Endometrium (tissue), 2 donors: Measurements from ENCODE around the gene FNDC5.

Source experiments
- FAIRE-seq: peaks from 2 replicates; lab custom pipeline; 2012; peaks lifted over from hg19 to GRCh38; lab: Jason Lieb, UNC
- donor health status: control.
- donor health status: control.

FNDC5 gene

DNA sequence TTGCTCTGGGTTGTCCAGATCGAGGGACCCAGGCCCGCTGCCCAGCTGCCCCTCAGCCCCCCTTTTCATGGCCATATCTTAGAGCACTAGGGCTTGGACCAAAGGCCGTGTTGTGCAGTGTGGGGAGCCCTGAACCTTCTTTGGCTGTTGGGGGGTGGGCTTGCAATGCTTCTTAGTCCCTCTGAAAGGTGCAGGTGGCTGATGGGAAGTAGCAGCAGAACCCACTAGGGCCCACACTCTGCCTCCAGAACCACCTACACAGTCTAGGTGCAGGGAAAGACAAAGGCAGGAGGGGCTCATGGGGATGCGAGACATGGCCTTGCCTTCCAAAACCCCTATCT is 13.3 kb upstream of the FNDC5 start:
- FAIRE-seq: no peak

DNA sequence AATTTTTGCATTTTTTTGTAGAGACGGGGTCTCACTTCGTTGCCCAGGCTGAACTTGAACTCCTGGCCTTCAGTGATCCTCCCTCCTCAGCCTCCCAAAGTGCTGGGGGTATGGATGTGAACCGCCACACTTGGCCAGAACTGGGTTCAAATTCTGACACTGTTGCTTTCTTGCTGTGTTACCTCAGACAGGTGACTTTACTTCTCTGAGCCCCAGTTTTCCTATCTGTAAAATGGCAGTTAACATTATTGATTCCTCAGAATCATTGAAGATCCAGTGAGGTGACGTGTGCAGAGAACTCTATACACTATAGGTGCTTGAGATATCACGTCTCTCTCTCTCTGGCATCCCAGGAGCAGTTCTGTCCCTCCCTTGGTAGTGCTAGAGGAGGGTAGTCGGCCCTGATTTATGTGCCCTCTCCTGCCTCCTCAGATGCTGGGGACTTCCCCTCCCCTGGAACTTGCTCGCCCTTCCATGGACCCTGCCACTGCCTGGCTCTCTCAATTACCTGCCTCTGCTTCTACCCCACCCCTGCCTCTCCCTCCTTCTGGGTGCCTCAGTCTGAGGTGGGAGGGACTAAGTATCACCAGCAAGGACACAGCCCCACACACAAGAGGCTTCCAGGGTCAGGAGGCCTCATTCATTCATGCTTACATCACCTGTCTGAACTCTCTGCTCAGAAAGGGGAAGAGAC is 12.8 kb upstream of the FNDC5 start:
- FAIRE-seq: no peak

DNA sequence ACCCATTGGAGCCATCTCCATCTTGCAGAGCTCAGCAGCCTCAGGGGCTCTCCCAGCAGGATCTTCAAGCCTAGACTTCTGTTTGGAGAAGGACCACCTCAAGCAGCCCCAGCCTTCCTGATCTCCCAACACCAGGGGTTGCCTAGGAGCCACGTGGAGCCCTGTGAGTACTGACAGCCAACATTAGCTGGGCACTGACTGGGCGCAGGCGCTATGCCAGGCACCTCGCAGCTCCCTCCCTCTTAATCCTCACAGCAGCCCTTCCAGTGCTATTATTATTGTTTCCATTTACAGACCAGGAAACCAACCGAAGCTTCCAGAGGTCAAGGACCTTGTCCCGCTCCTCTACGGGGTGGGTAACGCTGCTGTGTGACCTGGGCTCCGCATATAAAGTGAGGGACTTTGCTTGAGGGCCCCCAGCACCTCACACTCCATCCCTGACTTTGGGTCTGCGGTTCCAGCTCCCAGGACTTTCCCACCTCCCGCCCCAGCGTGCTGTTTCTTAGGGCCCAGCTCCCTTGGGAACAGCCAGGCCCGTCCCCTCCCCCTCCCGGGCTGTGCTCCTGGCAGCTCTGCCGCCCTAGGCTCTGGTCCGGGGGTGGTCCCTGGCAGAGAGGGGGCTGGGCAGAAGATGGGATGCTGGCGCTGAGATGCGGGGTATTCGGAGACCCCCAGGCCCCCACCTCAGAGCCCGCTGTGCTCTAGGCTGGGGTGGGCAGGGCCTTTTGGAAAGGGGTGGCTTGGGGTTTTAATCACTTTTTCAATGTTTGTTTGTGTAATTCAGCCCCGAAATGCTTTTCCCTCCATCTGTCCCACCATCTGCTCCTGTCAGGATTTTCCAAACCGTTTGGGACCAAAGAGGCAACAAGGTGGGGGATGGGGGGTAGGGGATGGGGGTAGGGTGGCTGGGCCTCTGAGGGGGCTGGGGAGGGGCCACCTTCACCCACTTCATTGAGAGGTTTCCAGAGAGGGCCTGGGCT is 11.4 kb upstream of the FNDC5 start:
- FAIRE-seq: no peak

DNA sequence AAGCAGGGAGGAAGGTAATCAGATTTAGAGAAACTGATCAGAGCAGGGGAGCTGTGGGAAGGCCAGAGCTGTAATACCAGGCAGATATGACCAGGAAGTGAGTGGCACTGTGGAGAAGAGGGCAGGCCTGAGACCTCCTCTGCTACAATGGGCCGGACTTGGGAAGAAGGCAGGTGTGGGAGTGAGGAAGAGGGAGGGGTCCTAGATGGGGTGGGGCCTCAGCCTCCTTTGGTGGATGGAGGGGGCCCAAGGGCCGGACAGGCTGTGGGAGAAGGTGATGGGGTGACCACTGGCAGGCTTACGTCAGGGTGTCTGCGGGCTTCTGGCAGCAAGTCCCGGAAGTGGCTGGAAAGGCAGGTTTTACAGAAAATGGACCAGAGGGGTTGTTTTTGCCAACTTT is 10.6 kb upstream of the FNDC5 start:
- no peak for FAIRE-seq

DNA sequence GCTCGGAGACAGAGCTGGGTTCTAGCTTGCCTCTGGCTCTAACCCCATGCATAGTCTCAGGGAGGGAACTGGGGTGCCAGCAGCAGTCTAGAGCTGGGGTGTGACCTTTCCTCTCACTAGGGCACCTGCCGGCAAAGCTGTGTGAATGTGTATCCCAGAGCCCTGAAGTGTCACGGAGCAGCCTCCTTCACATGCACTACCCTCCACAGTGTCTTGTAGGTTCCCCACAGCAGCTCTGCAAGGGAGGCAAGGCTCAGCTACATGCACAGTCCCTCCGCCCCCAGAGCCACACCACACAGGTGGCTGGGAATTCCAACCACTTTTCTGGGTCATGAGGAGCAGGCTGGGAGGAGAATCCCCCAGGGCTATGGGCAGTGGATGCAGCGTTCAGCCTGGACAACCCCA is 7.9 kb upstream of the FNDC5 start:
- no peak for FAIRE-seq

DNA sequence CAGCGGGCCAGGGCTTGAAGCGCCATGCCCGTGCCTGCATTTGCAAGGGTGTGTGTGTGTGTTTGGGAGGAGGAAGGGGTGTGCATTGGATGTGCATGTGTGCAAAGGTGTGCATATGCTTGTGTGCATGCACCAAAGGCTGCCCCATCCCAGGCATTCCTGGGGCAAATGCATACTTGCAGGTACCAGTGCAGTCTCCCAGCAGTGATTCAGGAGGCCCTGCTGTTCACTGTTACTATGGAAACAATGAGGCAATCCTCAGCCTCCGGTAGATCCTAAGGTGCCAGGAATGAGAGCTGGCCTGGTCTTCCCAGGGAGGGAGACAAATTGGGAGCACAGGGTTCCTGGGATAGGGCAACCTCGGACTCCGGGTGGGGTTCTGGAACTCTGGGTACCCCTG is 7.5 kb upstream of the FNDC5 start:
- FAIRE-seq: no peak

DNA sequence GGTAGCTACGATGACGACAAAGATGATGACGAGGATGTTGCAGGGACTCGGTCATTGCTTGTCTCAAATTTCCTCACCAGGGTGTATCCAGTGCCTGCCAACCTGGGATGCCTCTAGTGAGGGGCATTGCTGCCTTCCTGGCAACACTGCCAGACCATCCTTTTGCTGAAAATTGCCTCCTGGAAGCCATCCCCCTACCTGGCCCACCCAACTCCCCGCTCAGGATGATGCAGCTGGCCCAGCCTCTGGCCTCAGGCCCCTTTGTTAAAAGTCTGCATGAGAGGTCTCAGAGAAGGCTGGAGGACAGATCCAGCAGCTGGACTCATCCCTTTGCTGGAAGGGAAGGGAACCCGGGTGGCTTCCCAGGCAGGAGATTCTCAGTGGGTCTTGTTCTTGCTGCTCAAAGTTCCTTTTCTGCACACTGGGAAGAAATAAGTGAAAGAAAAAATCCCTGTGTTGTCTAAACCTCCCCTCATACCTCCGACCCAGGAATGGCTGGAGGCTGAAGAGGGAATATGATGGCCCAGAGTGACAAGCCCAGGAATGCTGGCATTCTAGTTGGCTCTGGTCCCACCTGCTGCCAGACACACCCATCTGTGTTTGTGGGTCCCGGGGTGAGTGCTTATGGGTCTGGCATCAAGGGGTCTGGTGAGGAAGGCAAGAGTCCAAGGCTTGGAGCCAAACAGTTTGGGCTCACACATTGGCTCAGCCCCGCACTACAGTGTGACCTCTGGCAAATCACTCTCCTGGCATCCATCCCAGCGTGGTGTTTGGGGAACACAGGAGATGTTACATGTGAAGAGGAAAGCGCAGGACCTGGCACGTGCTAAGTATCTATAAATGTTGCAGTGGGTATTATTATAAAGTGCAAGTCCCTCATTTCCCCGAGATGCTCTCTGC is 6.7 kb upstream of the FNDC5 start:
- no peak for FAIRE-seq

DNA sequence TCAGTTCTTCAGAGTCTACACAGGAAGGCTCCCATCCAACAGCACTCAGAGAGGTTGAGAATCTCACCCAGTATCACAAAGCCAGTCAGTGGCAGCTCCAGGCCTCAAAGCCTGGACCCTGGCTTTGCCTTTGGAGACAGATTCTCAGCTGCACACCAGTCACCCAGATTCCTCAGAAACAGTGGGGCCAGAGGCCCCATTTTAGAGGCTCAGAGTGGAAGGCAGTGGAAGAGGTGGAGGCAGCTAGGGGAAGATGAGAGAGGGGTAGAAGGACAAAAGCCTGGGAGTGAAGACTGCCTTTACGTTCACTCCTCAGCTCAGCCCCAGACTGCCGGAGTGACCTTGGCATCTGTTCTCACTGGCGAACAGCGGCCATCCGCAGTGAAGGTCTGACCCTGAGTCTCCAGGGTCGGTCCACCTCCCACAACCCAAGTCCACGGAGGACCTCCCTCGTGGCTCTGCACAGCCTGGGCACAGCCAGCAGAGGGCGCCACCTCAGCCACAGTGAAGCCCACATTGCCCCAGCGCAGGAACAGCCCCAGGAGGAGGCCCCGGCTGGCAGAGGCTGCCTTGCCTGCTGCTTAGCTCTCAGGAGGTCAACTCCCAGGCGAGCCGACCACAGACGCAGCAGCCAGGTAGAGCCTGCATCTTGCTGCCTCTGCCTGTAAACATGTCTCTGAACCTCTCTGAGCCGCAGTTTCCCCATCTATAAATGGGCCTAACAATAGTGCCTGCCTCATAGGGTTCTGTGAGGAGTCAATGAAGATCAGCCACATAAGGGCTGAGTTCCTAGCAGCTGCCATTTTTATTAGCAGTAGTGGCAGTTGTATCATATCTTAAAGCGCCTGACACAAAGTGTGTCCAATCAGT is 5.9 kb upstream of the FNDC5 start:
- FAIRE-seq: no peak

DNA sequence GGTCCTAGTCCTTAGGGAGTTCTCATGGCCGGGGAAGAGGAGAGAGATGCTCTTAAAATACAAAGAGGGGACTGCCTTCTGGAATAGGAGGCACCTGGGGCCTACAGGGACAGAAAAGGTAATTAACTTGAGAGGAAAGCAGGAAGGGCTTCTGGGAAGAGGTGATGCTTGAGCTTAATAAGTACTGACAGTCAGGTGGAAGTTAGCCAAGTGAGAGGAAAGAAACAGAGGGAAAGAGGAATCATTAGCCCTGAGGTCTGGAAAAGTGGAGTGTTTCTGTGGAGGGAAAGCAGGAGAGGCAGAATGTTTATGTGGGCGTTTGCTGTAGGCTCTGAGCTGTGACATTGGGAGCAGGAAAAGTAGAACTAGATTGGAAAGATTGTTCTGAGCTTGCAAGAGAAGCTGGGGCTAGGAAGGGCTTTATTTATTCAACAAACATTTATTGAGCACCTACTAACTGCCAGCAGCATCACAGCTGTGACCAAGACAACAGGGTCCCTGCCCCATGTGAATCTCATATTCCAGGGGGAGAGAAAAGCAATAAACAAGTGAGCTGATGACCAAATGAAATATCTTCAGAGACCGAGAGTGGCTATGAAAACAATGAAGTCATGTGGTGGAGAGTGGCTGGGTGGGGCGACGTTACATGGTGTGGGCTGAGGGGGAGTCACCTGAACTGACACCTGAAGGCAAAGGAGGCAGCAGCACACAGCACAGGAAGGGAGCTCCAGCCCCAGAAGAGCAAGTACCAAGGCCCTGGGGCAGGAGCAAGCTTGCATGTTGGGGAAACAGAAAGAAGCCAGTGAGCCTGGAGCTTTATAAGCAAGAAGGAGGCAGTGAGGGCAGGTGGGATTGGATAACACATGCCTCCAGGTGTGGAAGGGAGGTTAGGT is 4.4 kb upstream of the FNDC5 start:
- FAIRE-seq: no peak

DNA sequence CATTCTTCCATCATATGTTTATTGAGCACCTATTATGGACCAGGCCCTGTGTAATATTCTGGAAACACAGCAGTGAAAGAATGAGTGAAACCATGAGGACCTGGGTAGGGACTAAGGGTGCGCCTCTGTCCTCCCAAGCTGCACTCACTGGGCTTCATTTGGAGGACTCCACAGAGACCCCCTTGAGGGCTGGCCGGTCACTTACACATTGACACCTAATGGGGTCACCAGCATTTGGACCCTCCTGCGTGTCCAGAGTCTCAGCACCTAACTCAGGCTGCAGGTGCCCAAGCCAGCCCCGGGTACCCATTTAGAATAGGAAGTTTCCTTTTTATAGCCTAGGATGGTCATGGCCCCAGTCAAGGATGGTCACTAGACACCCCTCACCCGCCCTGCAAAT is 2.8 kb upstream of the FNDC5 start:
- no peak for FAIRE-seq

DNA sequence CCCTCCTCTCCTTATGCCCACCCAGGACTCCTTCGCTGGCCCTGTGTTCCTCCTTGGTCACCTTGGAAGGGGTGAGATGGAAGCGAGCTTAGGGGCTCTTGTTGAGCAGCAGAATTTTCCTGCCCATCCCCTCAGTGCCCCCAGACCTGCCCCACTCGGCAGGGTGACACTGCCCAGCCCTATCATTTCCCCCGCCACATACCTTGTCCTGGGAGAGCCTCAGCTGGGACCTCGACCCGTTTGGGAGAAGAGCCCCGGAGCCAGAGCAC is 1.4 kb upstream of the FNDC5 start:
- no peak for FAIRE-seq

DNA sequence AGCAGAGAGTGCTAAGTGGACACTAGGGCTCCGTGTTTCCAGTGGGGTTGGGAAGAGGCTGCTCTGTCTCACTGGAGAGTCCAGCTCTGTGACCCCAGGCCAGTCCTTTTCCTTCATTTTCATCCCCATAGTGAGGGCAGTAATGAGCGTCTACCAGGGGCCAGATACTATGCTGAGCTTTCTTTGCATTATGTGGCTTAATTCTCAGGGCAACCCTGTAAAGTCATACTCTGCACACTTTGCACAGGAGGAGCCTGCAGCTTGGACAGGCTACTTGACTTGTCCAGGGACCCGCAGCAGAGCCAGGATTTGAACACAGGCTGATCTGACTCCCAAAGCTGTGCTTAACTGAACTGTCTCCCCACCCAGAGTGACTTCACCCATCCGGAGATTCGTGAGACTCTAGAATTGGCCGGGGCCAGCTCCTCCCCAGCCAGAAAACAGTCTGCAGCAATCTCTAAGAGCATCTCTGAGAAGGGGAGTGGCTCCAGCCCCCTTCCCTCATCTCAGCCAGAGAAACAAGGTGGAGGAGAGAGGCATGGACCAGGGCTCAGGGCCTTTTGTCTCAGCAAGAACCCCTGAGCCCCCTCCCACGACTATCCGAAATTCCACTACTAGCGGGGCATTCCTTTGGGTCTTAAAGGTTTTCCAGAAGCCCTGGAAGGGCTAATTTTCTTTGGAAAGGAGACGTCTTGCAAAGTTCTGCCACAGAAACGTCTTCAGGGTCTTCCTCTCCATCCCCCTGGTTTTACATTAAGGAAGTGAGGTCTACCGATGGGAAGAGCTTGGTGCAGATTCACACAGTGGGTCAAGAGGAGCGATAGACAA is 866 bp upstream of the FNDC5 start:
- FAIRE-seq: no peak

DNA sequence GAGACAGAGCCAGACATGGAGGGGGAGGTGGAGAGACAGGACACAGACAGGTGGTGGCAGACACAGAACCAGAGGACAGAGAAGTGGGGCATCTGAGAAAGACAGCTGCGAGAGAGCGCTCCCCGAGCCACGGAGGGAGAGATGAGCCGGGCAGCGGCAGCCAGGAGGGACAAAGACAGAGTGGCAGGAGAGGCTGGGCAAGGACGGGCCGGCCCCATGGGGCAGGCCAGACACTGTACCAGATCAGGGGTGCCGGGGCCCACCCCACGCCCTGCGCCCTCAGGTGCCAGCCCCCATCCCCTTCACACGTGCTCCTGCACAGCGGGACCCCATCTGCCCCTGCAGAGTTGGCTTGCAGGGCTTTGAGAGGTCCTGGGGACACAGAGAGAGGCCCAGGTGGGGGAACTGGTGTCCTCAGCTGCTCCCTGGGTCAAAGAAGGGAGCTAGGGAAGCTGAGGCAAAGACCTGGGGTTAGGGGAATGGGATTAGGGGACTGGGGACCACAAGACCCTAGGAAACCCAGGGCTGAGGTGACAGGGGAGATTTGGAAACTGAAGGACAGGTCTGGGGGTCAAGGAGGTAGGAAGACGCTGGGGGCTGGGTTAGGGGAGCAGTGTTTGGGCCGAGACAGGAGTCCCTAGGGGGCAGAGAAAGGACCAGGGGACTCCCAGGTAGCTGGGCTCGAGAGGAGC is 643 bp downstream of the FNDC5 start:
- no peak for FAIRE-seq

DNA sequence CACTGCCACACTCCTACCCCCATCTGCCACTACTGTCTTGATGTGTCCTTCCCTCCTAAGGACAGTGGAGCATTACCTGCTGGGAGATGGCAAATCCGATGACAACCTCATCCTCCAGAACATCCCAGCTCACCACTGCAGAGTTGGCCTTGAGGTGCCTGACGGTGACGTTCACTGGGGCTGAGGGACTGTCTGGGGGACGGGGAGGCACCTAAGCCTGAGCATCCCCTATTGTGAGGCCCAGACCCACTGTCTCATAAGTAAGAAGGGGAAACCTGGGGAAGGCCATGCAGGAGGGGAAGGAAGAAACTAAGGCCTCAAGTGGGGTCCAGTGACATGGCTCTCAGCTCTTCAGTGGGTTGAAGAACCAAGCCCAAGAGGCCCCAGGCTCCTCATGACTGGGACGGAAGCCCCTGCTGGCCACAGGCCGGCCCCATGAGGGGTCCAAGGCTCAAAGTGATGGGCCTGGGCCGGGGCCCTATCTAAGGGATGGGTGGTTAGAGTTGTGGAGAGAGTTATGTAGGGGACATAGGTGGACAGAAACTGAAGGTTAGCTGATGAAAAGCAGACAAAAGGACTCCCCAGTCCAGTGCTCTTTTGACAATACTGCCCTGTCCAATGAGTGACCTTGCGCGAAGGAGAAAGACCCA is 1.8 kb downstream of the FNDC5 start:
- no peak for FAIRE-seq

DNA sequence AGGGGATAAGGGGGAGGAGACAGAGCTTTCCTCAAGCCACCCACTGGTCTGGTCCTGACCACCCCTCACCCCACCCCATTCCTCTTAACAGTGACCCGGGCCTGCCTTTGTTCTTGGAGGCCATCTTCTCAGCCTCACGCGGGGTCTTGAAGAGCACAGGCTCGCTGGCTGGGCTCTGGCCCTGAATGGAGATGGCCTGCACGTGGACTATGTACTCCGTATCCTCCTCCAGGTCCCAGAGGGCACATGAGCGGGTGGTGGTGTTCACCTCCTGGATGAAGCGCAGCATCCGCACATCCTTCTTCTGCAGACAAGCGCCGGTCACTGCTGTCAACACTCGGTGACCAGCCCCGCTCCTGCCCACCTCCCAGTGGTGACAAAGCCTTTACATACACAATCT is 2.6 kb downstream of the FNDC5 start:
- no peak for FAIRE-seq

DNA sequence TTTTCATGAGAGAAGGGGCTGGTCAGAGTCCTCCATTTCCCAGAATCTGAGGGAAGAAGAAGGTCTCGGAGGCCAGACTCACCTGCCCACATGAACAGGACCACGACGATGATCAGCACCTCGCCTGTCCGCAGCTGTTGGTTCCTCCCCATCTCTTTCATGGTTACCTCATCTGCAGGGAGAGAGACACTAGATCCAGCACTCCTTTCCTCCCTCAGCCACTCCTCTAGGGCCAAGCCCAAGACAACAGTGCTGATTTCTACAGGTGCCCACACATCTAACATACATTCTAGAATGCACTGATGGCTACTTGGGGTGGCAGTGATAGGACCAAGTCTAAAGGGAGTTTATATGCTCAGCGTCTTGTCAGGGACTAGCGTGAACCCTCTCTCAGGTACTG is 3.0 kb downstream of the FNDC5 start:
- FAIRE-seq: no peak

DNA sequence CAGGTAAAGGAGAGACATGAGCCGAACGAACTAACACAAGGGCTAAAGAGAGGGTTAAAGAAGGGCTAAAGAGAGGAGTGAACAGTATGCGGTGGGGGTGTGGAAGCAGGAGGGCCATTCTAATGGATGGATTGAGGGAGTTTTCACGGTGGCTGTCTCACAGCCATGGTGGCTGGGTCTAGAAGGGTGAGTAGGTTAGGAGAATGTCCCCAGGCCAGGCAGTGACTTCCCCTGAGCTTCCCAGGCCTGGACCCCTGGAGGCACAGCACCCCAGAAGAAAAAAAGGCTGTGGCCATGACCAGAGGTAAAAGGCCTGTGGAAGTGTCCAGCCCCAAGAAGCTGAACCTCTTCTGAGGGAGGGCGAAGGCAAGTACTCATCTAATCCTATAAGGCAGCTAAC is 3.6 kb downstream of the FNDC5 start:
- no peak for FAIRE-seq

DNA sequence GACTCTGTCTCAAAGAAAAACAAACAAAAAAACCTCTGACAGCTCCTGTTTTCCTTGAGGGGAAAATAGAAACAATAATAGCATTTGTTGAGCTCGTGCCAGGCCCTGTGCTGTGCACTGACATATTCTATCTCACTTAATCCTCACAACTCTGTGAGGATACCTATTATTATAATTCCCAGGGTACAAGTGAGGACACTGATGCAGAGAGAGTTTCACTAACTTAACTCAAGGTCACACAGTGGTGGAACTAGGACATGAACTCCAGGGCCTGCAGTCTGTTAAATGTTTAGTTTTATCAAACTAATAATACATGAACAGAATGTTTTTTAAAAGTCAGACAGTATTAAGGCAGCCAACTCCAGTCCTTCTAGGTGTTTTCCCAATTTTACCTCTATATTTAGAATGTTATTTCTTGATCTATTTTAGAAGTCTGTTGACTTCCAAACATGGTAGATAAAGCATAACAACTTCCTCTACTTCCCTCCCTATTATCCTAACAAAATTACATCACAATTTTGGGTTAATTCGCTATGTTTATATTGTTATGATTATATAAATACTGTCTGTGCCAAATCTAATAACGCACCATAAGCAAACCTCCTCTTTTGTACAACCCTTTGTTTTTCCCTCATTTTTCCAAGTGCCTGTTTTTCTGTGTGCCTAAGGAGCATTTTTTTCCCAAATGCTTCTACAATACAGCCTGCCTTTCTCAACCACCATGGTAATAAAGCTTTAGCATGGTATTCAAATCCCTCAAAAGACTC is 4.9 kb downstream of the FNDC5 start:
- FAIRE-seq: no peak
